GM15510 (cell line): ENCODE results near the gene USP8.

Source experiments
- POLR2A ChIP-seq: IDR thresholded peaks from 3 replicates; pipeline ENCODE4 v1.6.1; 2011; ENCODE audit warnings: borderline replicate concordance; ENCODE audit not compliant: insufficient read length; ENCODE audit errors: extremely low read depth

USP8 gene

DNA sequence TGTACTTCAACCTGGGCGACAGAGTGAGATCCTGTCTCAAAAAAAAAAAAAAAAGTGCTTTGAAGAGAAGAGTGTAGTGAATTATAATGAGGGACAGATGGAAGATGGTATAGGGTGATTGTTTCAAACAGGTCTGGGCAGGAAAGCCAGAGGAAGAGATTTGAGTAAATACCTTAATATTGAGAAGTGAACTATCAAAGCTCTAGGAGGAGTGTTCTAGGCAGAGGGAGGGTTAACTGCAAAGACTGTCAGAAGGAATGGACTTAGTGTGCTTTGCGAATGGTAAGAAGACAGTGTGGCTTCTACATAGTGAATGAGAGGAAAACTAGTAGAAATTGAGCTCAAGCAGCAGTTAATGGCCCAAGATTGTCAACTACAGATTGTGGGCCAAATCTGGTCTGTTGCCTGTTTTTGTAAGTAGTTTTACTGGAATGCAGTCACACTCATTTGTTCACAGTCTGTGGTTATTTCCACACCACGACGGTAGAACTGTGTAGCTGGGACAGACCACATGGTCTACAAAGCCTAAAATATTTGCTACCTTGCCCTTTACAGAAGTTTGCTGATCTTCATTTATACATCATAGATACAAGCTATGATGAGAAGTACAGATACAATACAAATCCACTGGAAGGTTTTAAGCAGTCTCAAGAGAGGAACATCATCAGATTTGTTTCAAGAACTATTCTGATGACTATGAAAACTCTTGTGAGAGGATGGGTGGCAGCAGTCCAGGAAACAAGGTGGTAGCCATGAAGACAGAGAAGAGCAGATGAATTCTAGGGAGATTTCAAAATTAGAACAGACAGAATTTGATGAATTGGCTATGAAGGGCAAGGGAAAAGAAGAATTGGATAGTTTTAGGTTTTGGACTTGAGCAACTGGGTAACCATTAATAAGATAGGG, 138.8 kb downstream of the USP8 start:
- TF ChIP-seq POLR2A = no peak

DNA sequence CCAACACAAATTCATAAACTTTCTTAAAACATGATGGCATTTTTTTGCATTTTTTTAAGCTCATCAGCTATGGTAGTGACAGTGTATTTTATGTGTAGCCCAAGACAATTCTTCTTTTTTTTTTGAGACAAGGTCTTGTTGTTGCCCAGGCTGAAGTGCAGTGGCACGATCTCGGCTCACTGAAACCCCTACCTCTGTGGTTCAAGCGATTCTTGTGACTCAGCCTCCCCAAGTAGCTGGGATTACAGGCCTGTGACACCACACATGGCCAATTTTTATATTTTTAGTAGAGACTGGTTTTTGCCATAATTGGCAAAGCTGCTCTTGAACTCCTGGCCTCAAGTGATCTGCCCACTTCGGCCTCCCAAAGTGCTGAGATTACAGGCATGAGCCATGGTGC, 139.6 kb downstream of the USP8 start:
- no peak for TF ChIP-seq POLR2A
